ENCODE results near the gene RGS6.

RGS6 gene

DNA sequence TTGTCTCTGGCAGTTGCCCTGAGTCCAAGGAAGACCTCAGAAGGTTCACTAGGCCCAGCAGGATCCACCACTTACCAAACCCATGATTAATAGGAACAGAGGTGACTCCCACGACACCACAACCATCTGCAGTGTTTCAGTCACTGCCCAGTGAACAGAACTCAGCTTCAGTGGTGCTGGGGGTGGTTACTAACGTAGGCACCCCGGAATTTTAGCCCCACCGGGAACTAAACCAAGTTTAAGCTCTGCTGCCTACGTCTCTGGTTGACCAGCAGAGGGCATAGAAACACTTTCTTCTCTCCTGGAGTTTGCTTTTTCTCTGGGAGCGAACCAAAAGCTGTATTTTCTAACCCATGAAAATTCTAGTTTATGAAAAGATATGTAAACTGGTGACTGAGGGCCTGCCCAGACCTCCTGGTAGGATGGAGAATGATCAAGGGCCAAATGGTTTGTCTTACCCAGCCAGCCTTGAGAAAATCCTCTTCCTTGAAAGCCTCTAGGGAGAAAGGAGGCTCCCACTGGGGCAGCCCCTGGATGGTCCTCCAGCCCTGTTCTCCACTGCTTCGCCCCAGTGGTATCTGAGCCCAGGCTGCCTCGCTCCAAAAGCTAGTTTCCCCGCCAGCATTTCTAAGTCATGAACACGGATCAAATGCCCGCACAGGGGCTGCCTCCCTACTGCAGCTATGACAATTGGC is 581.9 kb downstream of the RGS6 start:
- peak; percentile 56 for DNase-seq

- DNase-seq = peak; percentile 38
Observed at GRCh38 chr14:72514660-72515025, 582.4 kb downstream of the RGS6 start.

DNA sequence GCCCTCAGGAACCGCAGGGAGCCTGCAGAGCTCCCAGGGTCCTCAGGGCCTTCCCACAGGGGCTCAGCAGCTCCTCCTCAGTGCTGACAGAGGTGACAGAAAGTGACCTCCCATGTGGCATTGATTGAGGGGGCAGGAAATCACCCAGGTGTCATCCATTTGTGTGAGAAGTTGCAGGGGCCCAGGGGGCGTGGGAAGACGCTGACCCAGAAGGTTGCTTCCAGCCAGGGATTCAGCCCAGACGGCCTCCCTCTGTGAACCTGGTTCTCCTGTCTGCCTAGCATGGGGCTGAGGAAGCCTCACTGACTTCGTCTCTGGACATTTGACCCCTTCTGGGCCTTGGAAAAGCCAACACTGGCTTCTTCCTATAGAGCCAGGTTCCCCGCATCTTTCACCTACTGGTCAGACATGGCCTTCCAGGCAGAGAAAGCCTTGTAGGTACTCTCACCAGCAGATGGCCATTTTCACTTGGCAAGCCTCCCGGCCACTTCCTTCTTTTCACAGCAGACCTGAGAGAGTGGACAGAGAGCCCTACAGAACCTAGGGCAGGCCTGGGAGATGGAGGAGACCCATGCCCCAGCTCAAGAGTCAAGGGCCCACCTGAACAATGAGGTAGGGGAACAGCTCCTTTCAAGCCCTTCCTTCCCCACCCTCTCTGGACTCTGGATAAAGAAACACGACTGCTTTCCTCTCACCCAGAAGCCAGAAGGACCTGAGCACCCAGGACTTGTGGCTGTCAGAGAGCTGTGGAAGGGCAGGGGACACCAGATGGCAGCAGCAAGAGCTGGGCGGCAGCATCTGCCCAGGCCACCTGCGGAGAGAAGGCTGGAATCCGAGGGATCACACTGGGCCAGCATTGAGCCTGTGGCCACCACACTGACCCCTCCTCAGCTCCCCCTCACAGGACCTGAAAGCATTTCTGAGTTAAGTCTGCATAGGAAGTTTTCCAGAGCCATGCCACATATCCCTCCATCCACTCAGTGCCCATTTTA is 583.8 kb downstream of the RGS6 start:
- no peak for DNase-seq

DNA sequence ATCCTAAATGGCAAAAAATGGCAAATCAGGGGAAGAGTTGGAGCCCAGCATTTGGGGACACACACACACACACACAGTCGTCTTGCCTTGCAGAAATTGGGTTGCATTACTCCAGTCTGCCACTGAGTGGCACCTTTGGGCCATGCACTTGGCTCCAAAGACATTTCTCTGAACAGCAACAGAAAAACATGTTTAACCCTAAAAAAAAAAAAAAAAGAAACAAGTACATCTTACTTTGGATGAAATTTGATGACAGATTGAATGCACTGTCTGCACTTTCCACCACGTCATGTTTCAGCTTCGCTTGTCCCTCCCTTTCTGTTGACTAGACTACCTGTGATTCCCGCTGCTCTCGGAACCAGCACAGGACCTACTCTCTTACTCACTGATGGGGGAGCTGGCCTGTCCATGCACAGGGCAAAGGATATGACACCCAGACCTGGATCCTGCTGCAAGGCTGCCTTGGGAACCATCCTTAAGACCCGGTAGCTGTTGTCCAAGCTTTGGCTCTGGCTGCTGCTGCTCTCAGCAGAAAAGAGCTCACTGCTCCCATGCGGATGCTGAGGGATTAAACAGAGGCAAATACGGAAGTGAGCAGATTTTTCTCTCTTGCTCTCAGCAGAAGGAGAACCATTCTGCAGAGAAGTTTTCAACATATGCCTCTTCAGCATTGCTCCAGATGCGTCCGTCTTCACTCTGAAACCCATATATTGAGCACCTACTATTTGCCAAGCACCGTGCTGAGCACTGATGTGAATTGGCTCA is 584.9 kb downstream of the RGS6 start:
- DNase-seq = peak; percentile 82

DNA sequence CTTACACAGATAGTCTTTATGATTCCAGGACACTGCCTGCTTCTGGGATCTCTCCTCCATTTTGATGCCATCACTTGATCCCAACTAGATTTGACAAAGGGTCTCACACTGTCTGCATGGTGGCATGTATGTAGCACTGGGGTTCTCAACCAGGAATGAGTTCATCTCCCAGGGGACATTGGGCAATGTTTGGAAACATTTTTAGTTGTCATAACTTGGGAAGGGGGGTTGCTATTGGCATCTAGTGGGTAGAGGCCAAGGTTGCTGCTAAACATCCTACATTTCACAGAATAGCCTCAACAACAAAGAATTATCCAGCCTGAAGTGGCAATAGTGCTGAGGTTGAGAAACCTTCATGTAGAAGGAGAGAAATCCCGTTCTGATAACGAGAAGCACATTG is 585.5 kb downstream of the RGS6 start:
- no peak for DNase-seq

GRCh38 chr14:72518809-72519377 is 586.7 kb downstream of the RGS6 start:
- DNase-seq = no peak

DNA sequence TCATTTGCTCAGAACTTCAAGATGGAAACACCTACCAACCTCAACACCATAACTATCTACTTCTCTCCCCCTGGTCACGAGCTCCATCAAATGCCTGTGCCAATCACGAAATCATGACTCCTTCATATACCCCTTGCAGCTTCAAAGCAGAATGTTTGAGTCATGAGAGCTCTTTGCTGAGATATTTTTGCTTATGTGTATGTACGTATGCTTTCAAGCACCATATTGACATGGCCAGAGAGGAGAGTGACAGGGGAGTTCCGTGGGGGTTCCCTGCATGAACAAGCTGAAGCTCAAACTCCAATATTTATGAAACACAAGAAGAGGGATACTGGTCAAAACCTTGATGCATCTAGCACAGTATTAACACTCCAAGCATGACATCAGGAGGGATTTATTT is 587.3 kb downstream of the RGS6 start:
- DNase-seq = peak; percentile 6

DNA sequence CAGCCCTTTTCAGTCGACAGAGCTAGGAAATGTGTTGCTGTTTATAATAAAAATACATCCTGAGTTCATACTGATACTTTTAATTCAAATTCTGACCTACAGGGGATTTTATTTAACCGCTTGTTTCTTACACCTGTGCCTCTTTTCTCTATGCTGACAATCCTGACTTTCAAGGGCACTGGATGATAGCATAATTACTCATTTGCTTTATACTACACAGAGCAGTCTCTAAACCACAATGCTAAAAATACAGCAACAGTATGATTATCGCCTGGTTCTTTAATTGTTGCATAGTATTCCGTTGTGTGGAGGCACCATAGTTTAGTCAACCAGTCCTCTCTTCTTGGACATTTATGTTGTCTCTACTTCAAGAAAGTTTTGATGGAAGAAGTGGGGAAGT is 588.8 kb downstream of the RGS6 start:
- no peak for DNase-seq

DNA sequence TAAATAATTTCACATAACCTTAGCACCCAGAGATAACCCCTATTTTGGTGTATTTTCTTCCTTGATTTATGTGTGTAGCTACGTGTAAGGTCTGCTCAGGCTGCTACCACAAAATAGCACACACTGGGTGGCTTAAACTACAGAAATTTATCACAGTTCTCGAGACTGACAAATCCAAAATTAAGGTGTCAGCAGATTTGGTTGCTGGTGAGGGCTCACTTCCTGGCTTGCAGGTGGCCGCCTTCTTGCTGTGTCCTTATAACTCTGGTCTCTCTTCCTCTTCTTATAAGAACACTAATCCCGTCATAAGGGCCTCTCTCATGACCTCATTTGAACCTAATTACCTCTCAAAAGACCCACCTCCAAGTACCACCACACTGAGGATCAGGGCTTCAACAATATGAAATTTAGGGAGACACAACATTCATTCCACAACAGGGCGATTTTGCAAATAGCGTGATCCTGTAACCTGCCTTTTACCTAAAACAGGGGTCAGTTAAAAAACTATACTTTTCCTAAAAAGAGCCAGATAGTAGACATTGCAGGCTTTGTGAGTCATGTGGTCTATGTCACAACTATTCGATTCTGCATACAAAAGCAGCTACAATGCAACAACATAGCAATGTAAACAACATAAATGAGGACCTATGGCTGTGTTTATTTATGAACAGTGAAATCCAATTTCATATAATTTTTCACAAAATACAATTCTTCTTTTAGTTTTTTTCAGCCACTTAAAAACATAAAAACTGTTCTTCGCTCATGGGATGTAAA is 589.9 kb downstream of the RGS6 start:
- peak; percentile 20 for DNase-seq

GRCh38 chr14:72522847-72523246 is 590.6 kb downstream of the RGS6 start:
- DNase-seq = peak; percentile 29

DNA sequence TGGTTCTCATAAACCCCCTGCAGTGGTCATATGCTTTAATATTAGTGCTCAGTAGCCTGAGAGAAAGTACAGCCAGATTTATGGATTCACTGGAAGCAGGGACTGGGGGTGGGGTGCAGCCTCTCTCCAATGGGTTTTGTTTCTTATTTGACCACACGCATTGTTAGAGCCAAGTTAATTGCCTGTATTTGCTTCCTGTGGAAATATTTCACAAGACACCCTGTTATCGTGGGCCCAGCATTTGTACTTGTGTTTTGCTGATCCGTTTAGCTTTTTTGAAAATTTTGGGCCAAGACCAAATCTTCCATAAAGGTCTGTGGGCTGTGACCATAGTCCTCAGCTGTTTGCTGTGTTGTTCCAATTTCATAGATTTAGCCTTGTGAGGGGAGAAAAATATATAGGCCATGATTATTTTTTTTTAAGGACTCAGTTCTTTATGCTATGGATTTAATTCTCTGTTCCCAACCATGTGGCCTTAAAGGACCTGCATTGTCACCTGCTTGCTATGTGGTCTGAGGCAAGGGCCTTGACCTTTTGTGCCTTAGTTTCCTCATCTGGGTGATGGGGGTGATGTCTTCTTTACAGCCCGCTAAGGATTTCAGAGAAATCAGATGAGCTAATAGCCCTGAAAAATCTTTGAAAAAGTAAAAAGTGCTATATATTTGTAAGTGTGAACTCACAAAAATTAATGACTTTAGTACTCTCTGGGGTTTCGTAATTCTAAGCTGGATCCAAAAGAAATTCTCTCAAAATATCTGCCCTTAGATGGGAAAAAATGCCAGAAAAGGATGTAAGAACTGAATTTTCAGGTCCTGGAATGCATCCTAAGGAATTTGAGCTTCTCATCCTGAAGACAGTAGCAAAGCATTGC is 591.4 kb downstream of the RGS6 start:
- DNase-seq = peak; percentile 23

DNA sequence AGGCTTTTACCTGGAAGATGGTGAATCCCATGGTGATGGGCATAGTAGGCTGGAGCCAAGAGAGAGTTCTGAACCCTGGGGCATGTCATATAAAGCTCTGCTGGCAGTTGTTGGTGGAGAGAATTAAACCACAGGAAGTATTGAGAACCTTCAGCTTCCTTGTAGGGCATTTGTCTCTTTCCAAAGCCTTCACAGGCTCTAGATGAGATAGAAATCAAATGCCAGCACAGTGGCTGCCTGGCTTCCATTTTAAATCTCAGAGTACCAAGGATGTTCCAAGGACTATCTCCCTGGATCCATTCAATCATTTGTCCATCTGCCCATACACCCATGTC is 592.0 kb downstream of the RGS6 start:
- peak; percentile 13 for DNase-seq

- DNase-seq = peak; percentile 15
Observed at GRCh38 chr14:72525087-72525915, 593.1 kb downstream of the RGS6 start.

- DNase-seq = no peak
Observed at GRCh38 chr14:72527591-72527990, 595.4 kb downstream of the RGS6 start.

- DNase-seq = no peak
Observed at GRCh38 chr14:72528059-72528862, 596.0 kb downstream of the RGS6 start.

DNA sequence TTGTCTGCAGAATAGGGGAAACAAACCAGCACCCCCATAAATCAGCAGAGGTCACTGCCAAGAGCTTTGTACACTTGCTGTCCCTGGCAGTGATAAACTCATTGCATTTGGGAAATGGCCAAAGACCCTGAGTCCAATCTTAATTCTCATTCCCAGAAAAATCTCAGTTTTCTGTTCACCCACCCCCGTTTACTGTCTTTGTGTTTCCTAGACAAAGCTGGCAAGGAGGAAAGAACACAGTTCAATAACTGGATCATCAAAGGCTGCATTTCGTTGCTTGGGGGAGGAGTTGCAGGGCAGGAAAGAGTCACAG is 596.6 kb downstream of the RGS6 start:
- no peak for DNase-seq

- no peak for DNase-seq
Observed at GRCh38 chr14:72532686-72533454, 600.6 kb downstream of the RGS6 start.

GRCh38 chr14:72535485-72535884 is 603.3 kb downstream of the RGS6 start:
- no peak for DNase-seq

GRCh38 chr14:72538387-72538786 is 606.2 kb downstream of the RGS6 start:
- DNase-seq = no peak

Measured in islet precursor cell (in vitro differentiated cells).